A204.1 (cell line): ENCODE measurements around the gene CLDN19.
"Not testable (repeated sequence)": the region's sequence is repeated elsewhere in the genome, so short reads cannot be mapped to it uniquely, and the experiment has no call there.

ENCODE experiments used
- FAIRE-seq: peaks from 2 replicates; lab custom pipeline; 2012; peaks lifted over from hg19 to GRCh38; lab: Jason Lieb, UNC

The CLDN19 gene

DNA sequence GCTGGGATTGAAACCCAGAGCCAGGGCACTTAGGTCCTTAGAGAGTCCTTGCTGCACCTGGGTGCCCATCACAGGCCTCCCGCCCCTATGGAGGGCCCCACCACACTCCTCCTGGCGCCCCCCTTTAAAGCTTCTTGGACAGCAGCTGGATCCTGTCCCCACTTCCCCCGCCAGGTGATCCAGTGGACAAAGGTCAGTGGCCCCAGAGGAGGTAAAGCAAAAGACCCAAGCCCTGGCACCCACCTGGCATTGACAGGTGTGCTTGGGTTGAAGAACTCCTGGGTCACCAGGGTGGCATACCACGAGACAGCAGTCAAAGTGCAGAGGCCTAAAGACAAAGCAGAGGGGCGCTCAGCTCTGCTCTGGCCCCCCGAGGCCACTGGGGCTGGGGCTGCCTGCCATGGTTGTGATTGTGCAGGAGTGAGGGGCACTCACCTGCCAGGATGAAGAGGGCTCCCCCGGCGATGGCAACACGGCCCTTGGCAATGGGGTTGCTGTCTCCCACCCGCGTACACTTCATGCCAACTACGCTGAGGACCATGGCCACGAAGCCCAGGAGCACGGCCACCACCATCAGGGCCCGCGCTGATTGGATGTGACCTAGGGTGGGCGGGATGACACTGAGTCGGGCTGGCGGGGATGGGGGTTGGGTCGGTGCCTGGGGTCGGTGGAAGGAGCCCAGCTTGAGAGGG lies 1.9 kb downstream of the CLDN19 start:
- no peak for FAIRE-seq

DNA sequence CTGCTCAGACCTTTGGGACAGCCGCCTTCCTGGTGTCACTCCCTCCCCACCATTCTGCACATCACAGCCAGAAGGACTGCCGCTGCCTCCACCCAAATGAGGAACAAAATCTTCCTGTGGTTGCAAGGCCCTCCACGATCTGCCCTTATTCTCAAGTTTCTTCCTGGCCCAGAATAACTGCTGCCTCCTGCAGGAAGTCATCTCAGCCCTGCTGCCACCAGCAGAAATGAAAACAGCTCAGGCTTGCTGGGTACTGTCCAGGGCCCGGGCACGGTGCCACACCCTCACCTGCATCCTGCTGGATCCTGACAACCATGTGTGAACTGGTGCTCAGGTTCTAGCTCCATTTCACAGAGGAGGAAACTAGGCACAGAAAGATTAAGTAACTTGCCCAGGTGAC lies 2.8 kb downstream of the CLDN19 start:
- FAIRE-seq: no peak

DNA sequence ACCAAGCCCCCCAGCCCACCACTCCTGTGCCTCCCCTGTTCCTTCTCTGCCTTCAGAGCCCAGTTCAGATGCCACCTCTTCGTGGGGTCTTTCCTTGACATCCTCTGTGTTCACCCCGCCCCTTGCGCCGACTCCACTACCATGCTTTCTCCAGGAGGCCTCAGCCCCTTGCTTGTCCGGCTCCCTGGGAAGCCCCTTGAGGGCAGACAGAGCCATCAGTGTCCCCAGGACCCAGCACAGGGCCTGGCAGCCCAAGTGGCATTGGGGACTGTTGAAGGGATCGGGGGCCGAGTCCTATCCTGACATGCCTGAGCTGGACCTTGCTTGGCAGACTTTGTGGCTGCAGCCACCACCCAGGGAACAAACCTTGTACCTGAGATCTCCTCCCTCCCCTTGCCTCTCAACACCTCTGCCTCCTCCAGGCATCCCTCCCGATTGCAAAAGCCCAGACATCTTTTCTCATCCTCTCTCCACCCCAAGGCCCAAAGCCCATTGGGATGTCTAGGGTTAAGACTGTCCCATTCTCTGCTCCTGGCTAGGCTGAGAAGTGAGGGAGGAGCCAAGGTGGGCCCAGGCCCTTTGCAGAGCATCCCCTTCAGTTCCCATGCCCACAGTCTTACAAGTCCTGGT lies 3.4 kb downstream of the CLDN19 start:
- FAIRE-seq: no peak

DNA sequence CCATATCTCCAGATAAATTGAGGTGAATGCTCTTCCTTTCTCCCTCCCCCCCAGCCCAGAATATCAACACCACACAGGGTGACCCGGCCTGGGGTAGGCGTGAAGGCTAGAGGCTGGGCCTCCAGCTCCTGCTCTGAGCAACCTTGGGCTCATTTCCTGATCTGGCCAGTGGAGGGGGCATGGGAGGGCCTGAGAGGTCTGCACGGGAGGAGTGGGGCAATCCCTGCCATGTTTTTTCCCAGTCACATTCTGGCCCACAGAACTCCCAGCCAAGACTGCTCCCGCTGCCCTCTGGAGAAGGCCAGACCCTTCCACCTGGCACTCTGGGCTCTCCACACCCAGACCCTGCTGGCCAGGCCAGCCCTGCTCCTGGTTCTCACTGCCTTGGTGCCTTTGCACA lies 3.9 kb downstream of the CLDN19 start:
- no peak for FAIRE-seq

DNA sequence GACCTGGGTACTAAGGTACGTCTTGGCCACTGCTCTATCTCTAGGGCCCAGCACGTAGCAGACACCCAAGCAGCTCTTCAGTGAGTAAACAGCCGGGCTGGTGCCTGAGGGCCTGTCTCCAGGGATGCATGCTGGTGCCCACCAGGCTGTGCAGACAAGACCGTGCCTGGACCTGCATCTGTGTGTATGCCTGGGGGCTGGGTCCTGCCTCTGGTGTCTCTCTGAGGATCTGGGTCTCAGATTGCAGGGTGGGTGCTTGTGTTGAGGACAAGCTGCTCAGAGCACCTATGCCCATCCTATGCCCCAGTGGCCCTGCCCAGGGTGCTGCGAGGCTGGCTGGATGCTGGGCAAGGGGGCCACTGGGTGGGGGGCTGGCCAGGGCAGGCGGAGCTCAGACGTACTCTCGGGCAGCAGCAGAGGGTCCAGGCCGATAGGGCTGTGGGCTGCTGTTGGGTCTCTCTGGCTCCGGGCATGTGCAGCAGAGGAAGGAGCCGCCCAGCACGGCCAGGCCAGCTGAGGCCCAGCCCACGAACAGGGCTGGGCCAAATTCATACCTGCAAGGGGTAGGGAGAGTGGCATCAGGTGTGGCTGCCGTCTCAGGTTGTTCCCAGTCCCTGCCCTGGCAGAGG lies 4.4 kb downstream of the CLDN19 start:
- FAIRE-seq: no peak

DNA sequence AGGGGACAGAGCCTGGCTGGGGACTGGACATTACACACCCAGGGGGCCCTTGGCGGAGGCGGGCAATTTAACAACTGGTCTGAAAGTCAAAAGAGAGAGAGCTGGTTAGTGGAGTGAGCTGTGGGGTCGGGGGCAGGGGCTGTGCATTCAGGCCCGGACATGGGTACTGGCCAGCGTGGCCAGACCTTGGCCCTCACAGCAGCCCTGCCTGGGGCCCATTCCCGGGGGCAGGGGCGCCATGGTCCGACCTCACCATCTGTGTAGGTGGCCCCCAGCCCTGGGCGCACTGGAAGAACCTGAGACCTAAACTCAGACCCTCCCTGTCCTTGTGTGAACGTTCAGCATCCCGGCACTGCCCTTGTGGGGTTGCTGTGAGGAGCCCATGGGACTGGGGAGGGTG lies 5.0 kb downstream of the CLDN19 start:
- FAIRE-seq: no peak

DNA sequence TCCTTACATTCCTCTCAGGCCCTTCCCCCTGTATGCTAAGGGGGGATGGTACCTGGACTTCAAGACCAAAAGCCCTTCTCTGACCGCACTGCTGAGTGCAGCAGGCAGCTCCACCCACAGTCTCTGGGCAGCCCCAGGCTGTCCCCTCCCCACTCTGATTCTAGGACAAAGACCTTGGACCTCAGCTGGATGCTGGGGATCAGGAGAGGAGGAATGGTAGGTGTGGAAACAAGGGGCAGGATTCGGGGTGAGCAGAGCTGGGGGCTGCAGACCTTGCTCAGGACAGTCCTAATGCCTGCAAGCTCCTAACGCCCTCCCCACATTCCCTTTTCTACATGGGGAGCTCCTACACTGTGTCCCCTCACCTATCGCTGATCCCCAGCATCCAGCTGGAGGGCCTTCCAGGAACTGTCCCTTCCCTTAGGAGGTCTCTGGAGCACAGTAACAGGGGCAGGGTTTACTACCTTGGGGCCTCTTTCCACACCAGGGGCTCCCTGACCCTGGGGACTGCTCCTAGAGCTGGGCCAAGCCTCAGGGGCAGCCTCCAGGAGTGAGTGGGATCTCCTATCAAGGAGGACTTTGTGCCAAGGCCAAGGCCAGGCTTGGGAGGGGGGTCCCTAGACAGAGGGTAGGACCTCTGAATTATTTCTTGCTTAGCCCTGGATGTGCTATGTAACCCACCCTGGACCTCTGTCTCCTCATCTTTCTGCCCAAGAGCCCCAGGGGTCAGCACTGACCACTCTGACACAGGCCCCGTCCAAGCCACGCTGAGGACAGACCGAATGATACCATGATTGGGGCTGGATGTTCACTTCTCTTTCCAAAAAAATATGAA lies 5.6 kb downstream of the CLDN19 start:
- no peak for FAIRE-seq

DNA sequence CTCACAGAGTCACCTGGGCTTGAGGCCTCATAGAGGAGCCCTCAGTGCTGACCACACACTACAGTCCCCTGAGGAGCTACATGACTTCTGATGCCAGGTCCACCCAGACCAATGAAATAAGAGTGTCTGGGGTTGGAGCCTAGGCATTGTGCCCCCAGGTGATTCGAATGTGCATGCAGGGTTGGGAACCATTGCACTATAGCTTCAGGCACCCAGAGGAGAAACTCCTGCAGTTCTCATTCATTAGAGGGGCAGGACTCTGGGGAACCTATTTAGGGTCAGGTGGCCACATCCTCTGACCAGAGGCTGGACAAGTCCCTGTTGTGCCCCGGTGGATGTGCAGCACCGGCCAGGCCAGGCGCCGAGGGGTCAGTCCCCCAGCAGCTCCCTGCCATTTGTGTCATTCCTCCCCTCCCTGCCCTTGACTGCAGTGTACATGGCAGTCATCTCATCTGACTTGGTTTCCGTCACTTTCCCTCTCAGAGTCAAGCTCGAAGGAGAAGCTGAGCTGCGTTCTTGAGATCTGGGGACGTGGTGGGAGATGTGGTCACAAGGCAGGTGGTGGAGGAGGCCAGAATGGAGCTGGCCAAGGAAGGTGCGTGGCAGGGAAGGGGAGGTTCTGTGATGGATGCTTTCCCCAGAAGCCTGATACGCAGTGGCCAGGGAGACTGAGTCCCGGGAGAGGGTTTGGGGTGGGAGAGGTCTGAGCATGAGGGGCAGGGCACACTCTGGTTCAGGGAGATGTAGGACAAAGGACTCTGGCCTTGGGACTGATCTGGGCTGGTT lies 6.4 kb downstream of the CLDN19 start:
- FAIRE-seq: no peak

DNA sequence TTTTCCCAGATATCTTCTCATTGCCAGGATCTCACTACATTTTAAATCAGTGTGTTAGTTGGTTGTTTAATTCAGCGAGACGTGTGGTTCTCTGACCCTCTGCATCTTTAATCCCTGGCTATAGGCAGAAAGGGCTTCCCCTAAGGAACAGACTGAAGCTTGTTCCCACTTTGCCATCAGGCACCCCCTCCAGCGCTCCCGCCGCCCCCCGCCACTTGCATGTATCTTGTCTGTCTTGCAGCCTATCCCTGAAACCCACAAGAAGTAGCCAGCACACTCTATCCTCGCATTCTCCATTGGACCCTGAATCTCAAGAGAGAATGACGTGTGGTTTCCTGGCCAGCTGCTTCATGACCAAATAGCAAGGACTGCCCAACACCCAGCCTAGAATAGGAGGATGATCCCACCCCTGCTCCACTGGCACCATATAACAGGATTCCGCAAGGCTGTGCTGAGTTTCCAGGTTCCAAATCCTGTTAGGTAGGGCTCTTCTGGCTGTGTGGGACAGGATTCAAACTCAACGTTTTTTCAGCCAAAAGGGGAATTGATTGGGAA lies 7.8 kb downstream of the CLDN19 start:
- no peak for FAIRE-seq

DNA sequence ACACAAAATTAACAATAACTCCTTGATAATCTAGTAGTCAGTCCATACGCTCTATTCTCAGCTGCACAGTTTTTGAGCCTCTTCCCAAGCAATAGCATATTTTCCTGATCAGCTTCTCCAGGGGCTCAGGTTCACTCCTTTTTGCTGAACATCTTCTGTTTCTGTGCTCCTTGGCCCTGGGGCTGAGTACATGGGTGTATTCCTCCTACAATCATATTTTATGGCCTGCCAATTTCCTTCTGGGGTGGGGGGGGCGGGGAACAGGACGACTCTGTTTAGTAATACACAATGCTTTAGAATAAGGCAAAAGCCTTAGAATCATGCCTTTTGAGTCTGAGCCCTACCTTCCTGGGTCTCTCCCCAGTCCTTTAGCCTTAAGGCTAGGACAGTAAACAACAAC lies 8.5 kb downstream of the CLDN19 start:
- no peak for FAIRE-seq

DNA sequence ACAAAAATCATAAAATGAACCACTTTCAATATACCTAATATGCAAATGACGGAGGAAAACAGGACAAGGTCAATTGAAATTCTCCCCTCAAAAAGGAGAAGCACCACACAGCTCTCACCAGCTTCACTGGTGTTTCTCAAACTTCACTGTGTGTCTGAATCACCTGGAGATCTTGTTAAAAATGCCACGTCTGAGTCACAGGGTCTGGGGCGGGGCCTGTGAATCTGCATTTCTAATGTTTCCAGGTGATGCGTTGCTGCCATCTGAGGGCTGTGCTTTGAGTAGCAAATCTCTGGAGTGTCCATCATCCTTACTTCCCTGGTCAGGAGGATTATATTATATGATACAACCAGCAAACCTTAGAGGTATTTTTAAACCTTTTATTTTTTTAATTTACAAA lies 9.0 kb downstream of the CLDN19 start:
- no peak for FAIRE-seq

DNA sequence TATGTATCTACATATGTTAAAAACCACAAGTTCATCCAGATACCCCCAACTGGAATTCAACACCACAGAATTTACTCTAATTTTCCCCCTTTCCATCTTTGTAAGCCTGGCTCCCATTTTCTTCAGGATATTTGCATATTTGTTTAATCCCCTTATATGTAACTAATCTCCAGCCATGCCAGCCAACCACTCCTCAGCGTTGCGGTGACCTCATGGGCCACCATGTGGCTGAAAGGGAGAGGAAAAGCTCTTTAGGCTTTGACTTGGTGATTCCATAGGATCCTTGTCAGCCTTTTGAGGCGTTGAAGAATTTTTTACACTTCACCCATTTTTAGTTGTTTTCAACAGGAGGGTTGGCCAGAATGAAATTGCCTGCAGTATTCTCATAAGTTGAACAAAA lies 10.0 kb downstream of the CLDN19 start:
- FAIRE-seq: no peak

DNA sequence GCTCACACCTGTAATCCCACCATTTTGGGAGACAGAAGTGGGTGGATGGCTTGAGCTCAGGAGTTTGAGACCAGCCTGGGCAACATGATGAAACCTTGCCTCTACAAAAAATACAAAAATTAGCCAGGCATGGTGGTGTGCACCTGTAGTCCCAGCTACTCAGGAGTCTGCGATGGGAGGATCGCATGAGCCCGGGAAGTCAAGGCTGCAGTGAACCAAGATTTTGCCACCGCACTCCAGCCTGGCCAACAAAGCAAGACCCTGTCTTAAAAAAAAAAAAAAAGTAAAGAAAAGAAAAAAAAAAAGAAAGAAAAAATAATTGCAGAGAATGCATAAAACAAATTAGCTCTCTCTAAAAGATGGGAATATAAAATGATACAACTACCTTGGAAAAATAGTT lies 14.2 kb downstream of the CLDN19 start:
- not testable (repeated sequence) for FAIRE-seq

DNA sequence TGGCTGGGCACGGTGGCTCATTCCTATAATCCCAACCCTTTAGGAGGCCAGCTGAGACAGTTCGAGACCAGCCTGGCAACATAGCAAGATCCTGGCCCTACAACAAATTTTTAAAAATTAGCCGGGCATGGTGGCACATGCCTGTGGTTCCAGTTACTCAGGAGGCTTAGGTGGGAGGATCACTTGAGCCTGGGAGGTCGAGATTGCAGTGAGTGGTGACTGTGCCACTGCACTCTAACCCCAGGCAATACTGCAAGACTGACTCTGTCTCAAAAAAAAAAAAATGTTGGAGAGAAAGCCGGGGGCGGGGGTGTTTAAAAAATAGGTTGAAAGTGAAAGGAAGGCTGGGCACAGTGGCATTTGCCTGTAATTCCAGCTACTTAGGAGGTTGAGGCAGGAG lies 16.5 kb downstream of the CLDN19 start:
- no peak for FAIRE-seq

DNA sequence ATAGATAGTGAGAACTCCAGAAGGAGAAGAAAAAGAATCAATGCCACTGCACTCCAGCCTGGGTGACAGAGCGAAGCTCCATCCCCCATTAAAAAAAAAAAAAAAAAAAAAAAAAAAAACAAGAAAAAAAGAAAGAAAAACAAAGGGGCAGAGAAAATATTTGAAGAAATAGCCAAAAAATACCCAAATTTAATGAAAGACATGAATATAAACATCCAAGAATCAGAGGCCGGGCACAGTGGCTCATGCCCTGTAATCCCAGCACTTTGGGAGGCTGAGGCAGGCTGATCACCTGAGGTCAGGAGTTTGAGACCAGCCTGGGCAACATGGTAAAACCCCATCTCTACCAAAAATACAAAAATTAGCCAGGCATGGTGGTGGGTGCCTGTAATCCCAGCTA lies 17.6 kb downstream of the CLDN19 start:
- FAIRE-seq: not testable (repeated sequence)

DNA sequence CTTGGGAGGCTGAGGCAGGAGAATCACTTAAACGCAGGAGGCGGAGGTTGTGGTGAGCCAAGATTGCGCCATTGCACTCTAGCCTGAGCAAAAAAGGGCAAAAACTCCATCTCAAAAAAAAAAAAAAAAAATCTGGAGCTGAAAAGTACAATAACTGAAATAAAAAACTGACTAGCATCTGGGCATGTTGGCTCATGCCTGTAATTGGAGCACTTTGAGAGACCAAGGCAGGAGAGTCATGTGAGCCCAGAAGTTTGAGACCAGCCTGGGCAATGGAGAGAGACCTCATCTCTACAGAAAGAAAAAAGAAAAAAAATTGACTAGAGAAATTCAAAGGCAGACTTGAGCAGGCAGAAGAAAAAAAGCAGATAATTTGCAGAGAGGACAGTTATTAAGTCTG lies 18.1 kb downstream of the CLDN19 start:
- FAIRE-seq: no peak

DNA sequence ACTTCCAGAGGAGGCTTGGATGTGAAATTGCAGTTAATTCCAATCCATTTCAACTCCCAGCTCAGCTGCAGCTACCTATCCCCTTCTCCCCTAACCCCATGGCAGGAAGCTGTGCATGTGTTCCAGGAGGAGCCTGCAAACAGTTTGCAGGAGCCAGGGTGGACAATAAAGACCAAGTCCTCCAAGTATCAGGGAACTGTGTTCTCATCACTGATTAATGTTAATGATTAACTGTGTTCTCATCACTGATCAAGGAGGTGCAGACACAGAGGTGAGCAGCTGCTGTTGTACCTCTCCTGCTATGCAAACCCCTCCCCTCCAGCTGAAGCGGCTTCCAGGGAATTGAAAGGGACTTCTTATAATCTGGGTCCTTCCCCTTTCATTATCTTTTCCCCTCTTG lies 19.2 kb downstream of the CLDN19 start:
- no peak for FAIRE-seq

DNA sequence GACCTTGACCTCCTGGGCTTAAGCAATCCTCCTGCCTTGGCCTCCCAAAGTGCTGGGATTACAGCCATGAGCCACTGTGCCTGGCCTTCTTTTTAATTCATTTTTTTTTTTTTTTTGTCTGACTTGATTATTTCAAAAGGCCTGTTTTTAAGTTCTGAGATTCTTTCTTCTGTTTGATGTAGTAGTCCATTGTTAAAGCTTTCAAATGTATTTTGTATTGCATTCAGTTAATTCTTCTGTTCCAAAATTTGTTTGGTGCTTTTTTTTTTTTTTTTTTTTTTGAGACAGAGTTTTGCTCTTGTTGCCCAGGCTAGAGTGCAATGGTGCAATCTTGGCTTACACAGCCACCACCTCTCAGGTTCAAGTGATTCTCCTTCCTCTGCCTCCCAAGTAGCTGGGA lies 25.6 kb downstream of the CLDN19 start:
- not testable (repeated sequence) for FAIRE-seq

DNA sequence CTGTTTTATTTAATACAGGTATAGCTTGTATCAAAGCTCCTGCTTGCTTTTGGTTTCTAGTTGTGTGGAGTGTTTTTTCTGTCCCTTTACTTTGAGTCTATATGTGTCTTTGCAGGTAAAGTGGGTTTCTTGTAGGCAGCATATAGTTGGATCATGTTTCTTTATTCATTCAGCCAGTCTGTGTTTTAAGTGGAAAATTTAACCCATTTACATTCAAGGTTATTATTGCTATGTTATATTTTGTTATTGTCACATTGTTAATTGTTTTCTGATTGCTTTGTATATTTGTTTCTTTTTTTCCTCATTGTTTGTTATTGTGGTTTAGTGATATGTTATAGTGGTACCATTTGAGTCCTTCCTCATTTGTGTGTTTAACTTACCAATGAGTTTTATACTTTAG lies 26.7 kb downstream of the CLDN19 start:
- no peak for FAIRE-seq

DNA sequence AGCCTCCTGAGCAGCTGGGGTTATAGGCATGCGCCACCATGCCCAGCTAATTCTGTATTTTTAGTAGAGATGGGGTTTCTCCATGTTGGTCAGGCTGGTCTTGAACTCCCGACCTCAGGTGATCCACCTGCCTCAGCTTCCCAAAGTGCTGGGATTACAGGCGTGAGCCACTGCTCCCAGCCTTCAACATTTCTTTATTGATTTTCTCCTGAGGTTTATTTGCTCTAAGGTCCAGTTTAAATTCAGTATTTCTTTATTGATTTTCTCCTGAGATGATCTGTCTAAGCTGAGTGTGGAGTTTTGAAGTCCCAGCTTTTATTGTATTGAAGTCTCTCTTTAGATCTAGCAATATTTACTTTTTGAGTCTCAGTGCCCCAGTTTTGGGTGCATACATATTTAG lies 27.2 kb downstream of the CLDN19 start:
- not testable (repeated sequence) for FAIRE-seq

DNA sequence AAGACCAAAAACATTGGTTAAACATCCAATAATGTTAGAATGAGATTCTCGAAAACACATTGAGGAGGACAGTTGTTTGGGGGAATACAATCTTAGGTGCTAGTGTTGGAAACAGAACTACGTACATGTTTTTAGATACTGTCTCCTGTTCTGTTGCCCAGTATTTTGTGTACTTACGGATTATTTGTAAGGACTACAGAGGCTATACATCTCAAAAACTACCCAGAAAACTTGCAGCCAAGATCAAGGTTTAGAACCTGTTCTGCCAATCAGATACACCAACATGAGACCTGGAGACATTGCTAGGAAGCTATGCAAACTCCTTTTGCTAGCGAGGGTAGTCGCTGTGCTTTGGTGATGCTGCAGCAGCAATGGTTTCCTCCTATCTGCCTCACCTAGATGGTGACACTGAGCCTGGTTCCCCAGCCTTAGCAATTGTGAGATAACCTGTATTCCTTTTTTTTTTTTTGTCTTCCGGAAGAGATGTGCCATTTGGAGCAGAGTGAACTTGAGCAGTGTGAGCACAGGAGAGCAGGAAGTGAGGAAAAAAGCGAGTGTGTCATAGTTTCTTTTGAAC lies 36.1 kb downstream of the CLDN19 start:
- FAIRE-seq: no peak

DNA sequence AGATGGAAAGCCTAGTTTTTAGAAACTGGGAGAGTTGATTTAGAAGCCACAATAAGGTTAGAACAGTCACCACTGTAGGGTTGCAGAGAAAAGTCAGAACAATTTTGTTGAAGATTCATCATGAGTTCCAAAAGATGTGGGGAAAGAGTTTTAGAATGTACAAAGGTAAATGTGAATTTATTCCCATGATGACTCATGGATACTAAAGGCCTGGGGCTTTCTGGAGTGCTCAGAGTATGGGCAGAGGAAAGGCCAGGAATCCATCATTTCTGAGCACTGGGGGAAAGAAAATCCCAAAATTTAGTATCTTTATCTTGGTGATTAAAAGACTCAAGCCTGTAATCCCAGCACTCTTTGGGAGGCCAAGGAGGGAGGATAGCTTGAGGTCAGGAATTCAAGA lies 40.0 kb downstream of the CLDN19 start:
- no peak for FAIRE-seq
